Activated CD8-positive, alpha-beta memory T cell treated with anti-CD3 and anti-CD28 coated beads, Interleukin-2, amount 50 U/mL, for 4 hours (primary cell): ENCODE results near the gene CACTIN.
"Not testable (repeated sequence)": the region's sequence is repeated elsewhere in the genome, so short reads cannot be mapped to it uniquely, and the experiment has no call there.

ENCODE experiments used
- DNase-seq: peaks from one replicate; pipeline ENCODE4 v3.0.0-alpha.2; 2020

CACTIN gene

DNA sequence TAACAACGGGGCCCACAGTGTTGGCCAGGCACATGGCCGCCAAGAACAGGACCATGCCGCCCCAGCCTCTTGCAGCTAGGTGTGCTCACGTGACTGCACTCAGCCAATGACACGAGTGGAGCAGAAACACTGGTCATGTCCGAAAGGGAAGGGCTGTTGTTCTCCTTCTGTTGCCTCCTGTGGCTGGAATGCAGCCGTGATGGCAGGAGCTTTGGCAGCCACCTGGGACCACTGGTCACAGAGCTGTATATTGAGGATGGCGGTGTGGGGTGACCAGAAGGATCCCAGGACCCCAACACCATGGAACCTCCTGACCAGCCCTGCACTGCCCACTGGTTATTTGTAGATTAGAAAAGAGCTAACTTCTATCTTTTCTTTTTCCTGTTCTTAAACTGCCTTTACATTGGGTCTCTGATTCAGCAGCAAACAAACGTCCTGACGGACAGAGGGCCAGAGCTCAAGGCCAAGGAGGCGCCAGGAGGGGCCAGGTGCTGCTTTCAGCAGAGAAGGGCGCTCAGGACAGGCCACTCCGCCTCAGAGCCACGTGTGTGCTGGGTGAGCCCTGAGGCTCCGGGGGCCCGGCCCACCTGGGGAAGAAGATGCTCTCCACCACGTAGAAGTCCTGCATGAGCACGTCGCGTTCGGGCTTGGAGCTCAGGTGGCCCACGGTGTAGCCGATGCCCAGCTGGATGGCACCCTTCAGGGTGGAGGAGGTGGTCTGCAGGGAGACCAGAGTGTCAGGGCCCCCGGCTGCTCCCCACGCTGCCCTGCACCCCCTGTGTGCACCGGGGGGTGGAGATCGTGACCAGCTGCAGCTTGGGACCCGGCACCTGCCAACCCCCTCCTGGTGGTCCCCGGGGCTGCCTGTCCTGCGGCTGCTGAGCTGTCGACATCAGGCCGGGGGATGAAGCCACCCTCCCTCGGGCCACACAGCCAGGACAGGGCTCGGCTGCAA, 35.0 kb upstream of the CACTIN start:
- no peak for DNase-seq

DNA sequence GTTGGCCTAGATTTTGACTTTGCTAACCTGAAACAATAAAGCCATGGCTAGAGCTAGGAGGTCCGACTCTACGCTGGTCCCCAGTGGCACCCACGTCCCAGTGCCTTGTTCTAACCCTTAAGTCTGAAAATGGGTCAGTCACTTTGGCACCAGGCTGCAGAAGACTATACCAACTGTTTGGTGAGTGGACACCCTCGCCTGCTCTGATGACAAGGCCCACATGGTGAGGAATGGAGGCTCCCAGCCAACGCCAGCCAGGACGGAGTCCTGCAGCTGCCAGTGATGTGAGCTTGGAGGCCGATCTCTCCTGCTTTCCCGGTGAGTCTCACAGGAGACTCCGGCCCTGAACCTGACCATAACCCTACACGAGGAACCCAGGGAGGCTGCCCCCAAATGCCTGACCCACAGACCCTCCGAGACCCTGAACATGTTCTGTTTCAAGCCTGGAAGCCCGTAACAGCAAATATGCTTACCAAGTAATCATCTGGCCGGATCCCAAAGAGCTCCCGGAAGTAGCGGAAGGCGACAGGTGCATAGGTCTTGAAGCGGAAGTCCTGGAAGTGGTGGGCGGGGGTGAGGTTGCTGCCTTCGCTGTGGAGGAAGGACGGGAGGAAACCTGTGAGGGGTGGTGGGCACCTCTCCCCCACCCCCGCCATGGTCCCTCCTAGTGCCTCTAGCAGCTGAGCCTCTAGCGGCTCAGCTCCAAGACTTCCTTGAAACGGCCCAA, 34.1 kb upstream of the CACTIN start:
- DNase-seq = no peak

- no peak for DNase-seq
These were observed 33.1 kb upstream of the CACTIN start for GRCh38 chr19:3659746-3660112.

DNA sequence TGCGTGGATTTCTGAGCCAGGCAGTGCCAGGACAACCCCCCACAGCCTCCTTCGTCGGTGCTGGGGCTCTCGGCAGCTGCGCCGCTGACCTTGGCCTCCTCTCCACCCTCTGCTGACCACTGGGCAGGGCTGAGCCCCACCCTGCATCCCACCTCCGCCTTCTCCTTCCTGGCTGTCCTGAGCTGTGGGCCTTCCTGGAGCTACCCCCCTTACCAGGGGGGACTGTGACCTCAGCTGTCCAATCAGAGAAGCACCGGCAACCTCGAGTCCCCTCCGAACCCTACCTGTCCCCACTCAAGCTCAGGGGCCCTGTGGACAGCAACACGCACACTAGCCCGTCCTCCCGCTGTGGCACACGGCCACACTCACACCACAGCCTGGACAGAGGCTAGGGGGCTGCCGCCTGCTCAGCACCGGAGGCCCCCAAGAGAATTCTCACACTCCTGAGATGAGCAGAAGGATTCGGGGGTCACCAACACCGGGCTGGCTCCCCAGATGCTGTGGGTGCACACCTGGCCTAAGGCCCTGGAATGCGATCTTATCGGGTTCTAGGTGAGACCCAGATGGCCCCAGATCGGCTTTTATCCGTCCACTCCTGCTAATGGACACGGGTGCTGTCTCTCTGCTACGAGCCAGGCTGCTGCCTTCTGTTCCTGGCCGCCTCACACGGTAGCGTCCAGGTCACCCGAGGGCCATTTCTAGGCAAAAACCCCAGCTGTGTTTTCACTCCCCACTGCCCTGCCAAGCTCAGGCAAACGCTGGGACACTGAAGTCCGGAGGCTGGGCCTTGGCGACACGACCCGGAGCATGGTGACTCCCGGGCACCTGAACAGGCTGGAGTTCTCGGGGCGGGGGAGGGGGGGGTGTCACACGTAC, 32.5 kb upstream of the CACTIN start:
- DNase-seq = no peak

GRCh38 chr19:3658004-3658869, 31.6 kb upstream of the CACTIN start:
- no peak for DNase-seq

DNA sequence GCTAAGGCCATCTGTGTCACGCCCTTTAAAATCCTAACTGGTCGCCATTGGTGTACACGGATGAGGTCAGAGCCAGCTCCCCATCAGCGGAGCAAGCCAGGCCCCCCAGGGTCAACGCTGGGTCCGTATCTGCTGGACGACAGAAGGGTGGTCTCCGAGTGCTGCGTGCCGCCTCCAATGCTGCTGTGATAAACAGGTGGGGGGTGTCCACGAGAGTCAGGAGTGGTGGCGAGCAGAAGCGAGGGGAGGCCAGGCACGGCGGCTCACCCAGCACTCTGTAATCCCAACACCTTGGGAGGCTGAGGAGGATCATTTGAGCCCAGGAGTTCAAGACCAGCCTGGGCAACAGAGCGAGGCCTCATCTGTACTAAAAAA, 30.8 kb upstream of the CACTIN start:
- no peak for DNase-seq

- DNase-seq = no peak
These were observed 30.3 kb upstream of the CACTIN start for GRCh38 chr19:3656747-3657394.

- no peak for DNase-seq
These were observed 29.6 kb upstream of the CACTIN start for GRCh38 chr19:3656073-3656746.

- no peak for DNase-seq
These were observed 28.9 kb upstream of the CACTIN start for GRCh38 chr19:3655402-3656072.

GRCh38 chr19:3653865-3654513, 27.4 kb upstream of the CACTIN start:
- no peak for DNase-seq

- DNase-seq = no peak
These were observed 26.6 kb upstream of the CACTIN start for GRCh38 chr19:3653081-3653795.

- DNase-seq = no peak
These were observed 25.8 kb upstream of the CACTIN start for GRCh38 chr19:3652422-3652821.

DNA sequence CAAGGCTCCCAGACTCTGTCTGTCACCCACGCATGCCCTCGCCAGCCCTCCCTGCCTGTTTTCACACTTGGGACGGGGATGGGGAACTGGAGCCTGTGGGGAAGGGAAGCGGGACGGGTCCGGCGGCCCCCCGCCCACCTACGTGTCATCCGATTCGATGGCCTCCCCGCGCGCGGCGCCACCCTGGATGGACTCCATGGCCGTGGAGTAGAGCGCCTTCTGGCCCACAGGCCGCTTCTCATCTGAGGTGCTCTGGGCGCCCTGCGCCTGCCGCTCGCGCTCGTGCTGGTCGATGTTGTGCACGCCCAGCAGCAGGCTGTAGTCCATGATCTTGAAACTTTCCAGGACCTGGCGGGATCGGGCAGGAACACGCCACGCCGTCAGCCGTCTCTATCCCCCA, 25.1 kb upstream of the CACTIN start:
- no peak for DNase-seq

- no peak for DNase-seq
These were observed 23.3 kb upstream of the CACTIN start for GRCh38 chr19:3649888-3650287.

GRCh38 chr19:3648037-3648905, 21.7 kb upstream of the CACTIN start:
- no peak for DNase-seq

DNA sequence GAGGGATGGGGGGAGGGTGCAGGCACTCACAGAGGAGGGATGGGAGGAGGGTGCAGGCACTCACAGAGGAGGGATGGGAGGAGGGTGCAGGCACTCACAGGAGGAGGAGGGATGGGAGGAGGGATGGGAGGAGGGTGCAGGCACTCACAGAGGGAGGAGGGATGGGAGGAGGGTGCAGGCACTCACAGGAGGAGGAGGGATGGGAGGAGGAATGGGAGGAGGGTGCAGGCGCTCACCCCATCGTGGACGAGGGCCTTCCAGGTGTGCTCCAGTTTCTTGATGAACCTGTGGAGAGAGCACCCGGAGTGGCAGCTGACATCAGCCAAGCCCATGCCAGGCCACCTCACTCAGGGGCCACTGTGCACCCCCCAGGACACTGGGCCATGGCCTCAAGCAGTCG, 20.5 kb upstream of the CACTIN start:
- DNase-seq = not testable (repeated sequence)

GRCh38 chr19:3646336-3647092, 19.9 kb upstream of the CACTIN start:
- no peak for DNase-seq
